IMR-90 (cell line): ENCODE results near the gene SUB1. TPM values are rescaled to one million over a fixed set of nuclear protein-coding genes. Genes with fewer than 3 reads are reported as not detected.

Source experiments
- ATAC-seq: fragments of 200-7000 bp; cut with Tn5 transposase; 2 replicates; pipeline ENCODE4 v1.9.1; 2020; ENCODE audit warnings: low read depth, mild to moderate bottlenecking, moderate library complexity
- BruUV-seq: library from RNA; stranded (reverse); fragments of 400-500 nt; replicated peaks from 2 replicates; lab custom pipeline; 2021; lab: Mats Ljungman, UMichigan
- CTCF ChIA-PET: fragments of 300-600 bp; formaldehyde crosslinking; extraction: SDS; loops from one replicate; lab custom pipeline; 2021; ENCODE audit warnings: antibody characterized with exemption; lab: Yijun Ruan, JAX
- POLR2A ChIA-PET: fragments of 300-600 bp; sonication (Branson Sonifier 250); formaldehyde crosslinking; loops from one replicate; lab custom pipeline; 2022; ENCODE audit warnings: antibody characterized with exemption; ENCODE audit not compliant: unreplicated experiment; lab: Charles Lee
- DNase-seq: peaks from one replicate; pipeline ENCODE4 v3.0.0; 2013
- H2AFZ ChIP-seq: replicated peaks from 2 replicates; pipeline ENCODE3; 2013; ENCODE audit warnings: low read length, mild to moderate bottlenecking; ENCODE audit not compliant: poor library complexity
- H2AK5ac ChIP-seq: 2 replicates; pipeline ENCODE4 v1.6.1; 2013; ENCODE audit warnings: low read depth, low read length, inconsistent platforms
- H2AK9ac ChIP-seq: replicated peaks from 2 replicates; pipeline ENCODE3; 2013; ENCODE audit warnings: mild to moderate bottlenecking, low read depth, low read length, moderate library complexity; ENCODE audit not compliant: poor library complexity
- H2BK120ac ChIP-seq: 2 replicates; pipeline ENCODE4 v1.6.1; 2013; ENCODE audit warnings: low read depth, low read length, inconsistent platforms
- H2BK15ac ChIP-seq: 3 replicates; pipeline ENCODE4 v1.6.1; 2013; ENCODE audit warnings: low read depth, low read length, inconsistent platforms
- H2BK20ac ChIP-seq: 2 replicates; pipeline ENCODE4 v1.6.1; 2013; ENCODE audit warnings: low read depth, mild to moderate bottlenecking, inconsistent platforms, low read length, moderate library complexity
- H2BK5ac ChIP-seq: 2 replicates; pipeline ENCODE4 v1.6.1; 2013; ENCODE audit warnings: mild to moderate bottlenecking, low read depth, low read length, inconsistent platforms; ENCODE audit not compliant: poor library complexity, severe bottlenecking
- H3K14ac ChIP-seq: replicated peaks from 2 replicates; pipeline ENCODE4 v1.6.1; 2013; ENCODE audit warnings: low read depth, low read length, inconsistent platforms
- H3K18ac ChIP-seq: 2 replicates; pipeline ENCODE4 v1.6.1; 2013; ENCODE audit warnings: low read depth, low read length, control low read depth
- H3K23ac ChIP-seq: 2 replicates; pipeline ENCODE4 v1.6.1; 2013; ENCODE audit warnings: low read depth, low read length, inconsistent platforms
- H3K27ac ChIP-seq: 2 replicates; pipeline ENCODE4 v1.5.1; 2013; ENCODE audit warnings: mild to moderate bottlenecking, control low read depth, low read length; ENCODE audit not compliant: insufficient read depth
- H3K27me3 ChIP-seq: 2 replicates; pipeline ENCODE4 v1.6.1; 2013; ENCODE audit warnings: low read length; ENCODE audit not compliant: control insufficient read depth, insufficient read depth
- H3K36me3 ChIP-seq: 2 replicates; pipeline ENCODE4 v1.6.1; 2013; ENCODE audit warnings: low read length, mixed read lengths; ENCODE audit not compliant: control insufficient read depth, insufficient read depth
- H3K4ac ChIP-seq: 2 replicates; pipeline ENCODE4 v1.6.1; 2013; ENCODE audit warnings: low read depth, low read length, inconsistent platforms
- H3K4me1 ChIP-seq: 2 replicates; pipeline ENCODE4 v1.6.1; 2013; ENCODE audit warnings: low read length, mixed read lengths; ENCODE audit not compliant: control insufficient read depth, insufficient read depth
- H3K4me2 ChIP-seq: 2 replicates; pipeline ENCODE4 v1.6.1; 2013; ENCODE audit warnings: low read depth, mild to moderate bottlenecking, control low read depth, low read length, moderate library complexity
- H3K4me3 ChIP-seq: 2 replicates; pipeline ENCODE4 v1.5.1; 2013; ENCODE audit warnings: low read depth, mild to moderate bottlenecking, control low read depth, low read length, moderate library complexity; ENCODE audit not compliant: insufficient read depth
- H3K56ac ChIP-seq: 2 replicates; pipeline ENCODE4 v1.6.1; 2013; ENCODE audit warnings: low read length, inconsistent platforms; ENCODE audit not compliant: insufficient read depth; ENCODE audit errors: extremely low read depth
- H3K79me1 ChIP-seq, 2 experiments: 2 replicates each; pipeline ENCODE4 v1.6.1; 2013; ENCODE audit warnings: low read length in 2 of 2, inconsistent platforms in 1 of 2, low read depth in 1 of 2
- H3K9ac ChIP-seq: 2 replicates; pipeline ENCODE4 v1.6.1; 2013; ENCODE audit warnings: low read depth, low read length, control low read depth
- H3K9me1 ChIP-seq: 2 replicates; pipeline ENCODE4 v1.6.1; 2013; ENCODE audit warnings: low read length, inconsistent platforms; ENCODE audit not compliant: insufficient read depth
- H3K9me3 ChIP-seq: 2 replicates; pipeline ENCODE4 v1.6.1; 2013; ENCODE audit warnings: low read length; ENCODE audit not compliant: control insufficient read depth, insufficient read depth
- H4K20me1 ChIP-seq: 2 replicates; pipeline ENCODE4 v1.6.1; 2013; ENCODE audit warnings: low read length, inconsistent platforms; ENCODE audit not compliant: insufficient read depth
- H4K5ac ChIP-seq: 2 replicates; pipeline ENCODE4 v1.6.1; 2013; ENCODE audit warnings: mild to moderate bottlenecking, low read depth, low read length, control low read depth
- H4K8ac ChIP-seq, 2 experiments: 2 replicates each; pipeline ENCODE4 v1.6.1; 2013; ENCODE audit warnings: low read depth in 2 of 2, low read length in 2 of 2, control low read depth in 1 of 2, inconsistent platforms in 1 of 2
- H4K91ac ChIP-seq: 2 replicates; pipeline ENCODE4 v1.6.1; 2013; ENCODE audit warnings: low read depth, low read length, inconsistent platforms; ENCODE audit not compliant: insufficient read depth
- BHLHE40 ChIP-seq: fragments of 150-350 bp; IDR thresholded peaks from 2 replicates; pipeline ENCODE4 v1.6.1; 2016; ENCODE audit warnings: mild to moderate bottlenecking, low read depth, low read length
- CEBPB ChIP-seq: IDR thresholded peaks from 2 replicates; pipeline ENCODE4 v1.6.1; 2012; ENCODE audit warnings: low read depth, low read length, improper control_type of control experiment
- CHD1 ChIP-seq: IDR thresholded peaks from 2 replicates; pipeline ENCODE4 v1.6.1; 2012; ENCODE audit warnings: low read depth, low read length, improper control_type of control experiment
- CTCF ChIP-seq: conservative IDR thresholded peaks from 2 replicates; pipeline ENCODE4 v1.5.1; 2012; ENCODE audit warnings: mild to moderate bottlenecking, low read depth, low read length, improper control_type of control experiment
- ELK1 ChIP-seq: fragments of 150-350 bp; IDR thresholded peaks from 2 replicates; pipeline ENCODE4 v1.6.1; 2016; ENCODE audit warnings: low read depth, mild to moderate bottlenecking, low read length, moderate library complexity, borderline replicate concordance
- FOS ChIP-seq: fragments of 150-350 bp; IDR thresholded peaks from 2 replicates; pipeline ENCODE4 v1.6.1; 2016; ENCODE audit warnings: low read depth, low read length
- MAFK ChIP-seq: IDR thresholded peaks from 2 replicates; pipeline ENCODE4 v1.6.1; 2012; ENCODE audit warnings: low read depth, low read length, improper control_type of control experiment
- MAZ ChIP-seq: IDR thresholded peaks from 2 replicates; pipeline ENCODE4 v1.6.1; 2012; ENCODE audit warnings: low read depth, mild to moderate bottlenecking, low read length, improper control_type of control experiment, moderate library complexity, borderline replicate concordance
- MXI1 ChIP-seq: IDR thresholded peaks from 2 replicates; pipeline ENCODE4 v1.6.1; 2012; ENCODE audit warnings: low read depth, mild to moderate bottlenecking, low read length, moderate library complexity, borderline replicate concordance
- NFE2L2 ChIP-seq: fragments of 150-350 bp; IDR thresholded peaks from 2 replicates; pipeline ENCODE4 v1.6.1; 2016; ENCODE audit warnings: low read depth, mild to moderate bottlenecking, low read length
- POLR2A ChIP-seq: IDR thresholded peaks from 2 replicates; pipeline ENCODE4 v1.6.1; 2012; ENCODE audit warnings: mild to moderate bottlenecking, low read depth, low read length
- RAD21 ChIP-seq: IDR thresholded peaks from 2 replicates; pipeline ENCODE4 v1.6.1; 2012; ENCODE audit warnings: low read length, improper control_type of control experiment
- RCOR1 ChIP-seq: IDR thresholded peaks from 2 replicates; pipeline ENCODE4 v1.6.1; 2012; ENCODE audit warnings: mild to moderate bottlenecking, low read length, improper control_type of control experiment; ENCODE audit not compliant: insufficient replicate concordance
- RFX5 ChIP-seq: IDR thresholded peaks from 2 replicates; pipeline ENCODE4 v1.8.0; 2012; ENCODE audit warnings: low read depth, mild to moderate bottlenecking, low read length, moderate library complexity
- SMC3 ChIP-seq: fragments of 150-350 bp; IDR thresholded peaks from 2 replicates; pipeline ENCODE4 v1.6.1; 2016; ENCODE audit warnings: low read depth, mild to moderate bottlenecking, antibody characterized with exemption, low read length, moderate library complexity
- USF2 ChIP-seq: fragments of 150-350 bp; IDR thresholded peaks from 2 replicates; pipeline ENCODE4 v1.6.1; 2017; ENCODE audit warnings: mild to moderate bottlenecking, antibody characterized with exemption, low read length, low read depth
- WGBS, 2 experiments: methylation state at CpG; one replicate each; pipeline versions ENCODE4 v1.1.5 to v1.1.7; 2013; ENCODE audit warnings: missing lambda C conversion rate in 2 of 2; ENCODE audit not compliant: insufficient read length in 1 of 2; ENCODE audit errors: extremely low coverage in 2 of 2; 5-methylcytosine and 5-hydroxymethylcytosine counted together
- dilution Hi-C: fragments of 300-500 bp; cut with HindIII; formaldehyde crosslinking; loops from one replicate; pipeline ENCODE4 v1.14.3; 2018; ENCODE audit warnings: low sequenced_read_pairs; ENCODE audit not compliant: unreplicated experiment
- in situ Hi-C: fragments of 300-500 bp; cut with MboI; formaldehyde crosslinking; loops from 3 replicates; pipeline ENCODE4 v1.14.3; 2019; ENCODE audit warnings: low sequenced_read_pairs, inconsistent platforms, mixed read lengths
- intact Hi-C: fragments of 100-400 bp; cut with micrococcal nuclease; formaldehyde crosslinking; loops from 2 replicates; pipeline ENCODE4 v1.10.0; 2022
- polyA plus RNA-seq, 3 experiments: library from polyadenylated mRNA; depleted of rRNA; stranded (reverse); fragments of >200 nt; gene quantifications; 2 replicates each; pipeline ENCODE4 v1.2.3, GENCODE V29; 2012; ENCODE audit warnings: low replicate concordance in 1 of 3
- total RNA-seq: library from RNA; depleted of rRNA; stranded (reverse); fragments of >200 nt; gene quantifications from 2 replicates; pipeline ENCODE4 v1.2.3, GENCODE V29; 2012

The SUB1 gene
- total and polyA plus RNA-seq, 2 of the 4 experiments (the other 2 are of a cell fraction) = 19.5 to 155 TPM

- no TSS peak for BruUV-seq
- Histone ChIP-seq H3K4me1 (peaks cover 16% of the 10 kb centered on the region), H4K8ac (no peak overlapping the region), H2AK9ac (no peak overlapping the region), H3K9ac (no peak overlapping the region), H2BK5ac (no peak overlapping the region), H3K9me1 (peaks cover 16% of the 10 kb centered on the region), H4K5ac (no peak overlapping the region), H3K27ac (no peak overlapping the region), H3K4me2 (no peak overlapping the region), H3K56ac (no peak overlapping the region), H3K4me3 (no peak overlapping the region), H2AFZ (no peak overlapping the region), H3K79me1 (no peaks in the 10 kb centered on the region), H2BK120ac (peak overlapping the region; percentile 65; the same call in 1 of the 2 replicates), H4K91ac (peak overlapping the region; percentile 49; the same call in 1 of the 2 replicates), H3K27me3 (no peaks in the 10 kb centered on the region), H3K36me3 (no peaks in the 10 kb centered on the region), H2BK20ac (peak overlapping the region; percentile 57; the same call in 1 of the 2 replicates), H3K14ac (peak overlapping the region; percentile 18; the same call in 1 of the 2 replicates), H3K18ac (peak overlapping the region; percentile 68), H2AK5ac (peak overlapping the region; percentile 31), H3K4ac (peak overlapping the region; percentile 61), H4K20me1 (no peaks in the 10 kb centered on the region; the same call in 1 of the 2 replicates), H2BK15ac (0 out of 3 replicates have a peak overlapping the region, but pooled peaks have one; percentile 70), H3K23ac (no peak overlapping the region), H3K9me3 (no peaks in the 10 kb centered on the region)
- dilution Hi-C loops = no loop called here
- CTCF ChIA-PET = no interaction called here
- POLR2A ChIA-PET = no interaction called here
- no peak for DNase-seq
- intact Hi-C loops = loop anchor here (10.0 kb wide), 1 partner anchor 799 kb away; no protein-coding TSS in a partner anchor
- ATAC-seq = no peak
- TF ChIP-seq SMC3 = no peak
- TF ChIP-seq CTCF = no peak
- TF ChIP-seq MAZ = no peak
- TF ChIP-seq NFE2L2 = no peak
- no peak for TF ChIP-seq ELK1
- TF ChIP-seq RFX5 = no peak
- TF ChIP-seq MXI1 = no peak
- TF ChIP-seq RCOR1 = no peak
- no peak for TF ChIP-seq USF2
- TF ChIP-seq RAD21 = no peak
- no peak for TF ChIP-seq CEBPB
- no peak for TF ChIP-seq MAFK
- no peak for TF ChIP-seq BHLHE40
- no peak for TF ChIP-seq FOS
- no peak for TF ChIP-seq POLR2A
- no peak for TF ChIP-seq CHD1
- WGBS, 2 experiments = no CpG with 5 or more reads among the region's 5 CpGs
- in situ Hi-C loops = no loop called here
These were observed 40.2 kb downstream of the SUB1 start for GRCh38 chr5:32625547-32625946.
